AG04450 (cell line): ENCODE results near the gene CACNA1C. TPM values are rescaled to one million over a fixed set of nuclear protein-coding genes. Genes with fewer than 3 reads are reported as not detected.

Experiments
- CTCF ChIA-PET: fragments of 300-600, 350-600 bp; formaldehyde crosslinking; extraction: SDS; loops from one replicate; lab custom pipeline; 2022; ENCODE audit warnings: antibody characterized with exemption, inconsistent platforms; lab: Charles Lee
- POLR2A ChIA-PET: fragments of 350-600 bp; formaldehyde crosslinking; extraction: SDS; loops from one replicate; lab custom pipeline; 2021; ENCODE audit warnings: antibody characterized with exemption, inconsistent platforms; lab: Yijun Ruan, JAX
- DNase-seq: peaks from one replicate; pipeline ENCODE4 v3.0.0-alpha.2; 2011; ENCODE audit warnings: low read depth, low spot score
- H3K27ac ChIP-seq: one replicate; pipeline ENCODE4 v1.5.1; 2012; ENCODE audit warnings: low read depth, low read length, control low read depth
- H3K27me3 ChIP-seq: one replicate; pipeline ENCODE4 v1.6.0; 2012; ENCODE audit warnings: low read length; ENCODE audit not compliant: control insufficient read depth, insufficient read depth
- H3K4me3 ChIP-seq: 2 replicates; pipeline ENCODE4 v1.5.1; 2011; ENCODE audit warnings: mild to moderate bottlenecking, low read depth, low read length, control low read depth
- H3K9me3 ChIP-seq: 2 replicates; pipeline ENCODE4 v1.5.1; 2012; ENCODE audit warnings: low read length; ENCODE audit not compliant: control insufficient read depth, insufficient read depth
- CTCF ChIP-seq: IDR thresholded peaks from 2 replicates; pipeline ENCODE4 v1.5.1; 2011; ENCODE audit warnings: low read depth, low read length, control low read depth, inconsistent platforms
- polyA plus RNA-seq: library from polyadenylated mRNA; depleted of rRNA; stranded (reverse); fragments of >200 nt; gene quantifications from 2 replicates; pipeline ENCODE4 v1.2.3, GENCODE V29; 2011

The CACNA1C gene
- polyA plus RNA-seq, 1 experiment: 5.9 TPM

GRCh38 chr12:2553388-2554126, 500.8 kb downstream of the CACNA1C start:
- POLR2A ChIA-PET: no interaction called here
- no peak for DNase-seq
- H3K27ac ChIP-seq: no peak overlapping the region
- TF ChIP-seq CTCF: no peak
- no peaks in the 10 kb centered on the region; the same call in 1 of the 2 replicates for H3K9me3 ChIP-seq
- CTCF ChIA-PET: no interaction called here
- no peaks in the 10 kb centered on the region for H3K27me3 ChIP-seq
- no peak overlapping the region for H3K4me3 ChIP-seq

- ChIA-PET POLR2A (no interaction called here), CTCF (interaction anchor here (0.8 kb wide), 1 partner anchor 27 kb away, joined by 3 read pairs; no protein-coding TSS in a partner anchor)
- H3K9me3 ChIP-seq: no peaks in the 10 kb centered on the region; the same call in 1 of the 2 replicates
- no peaks in the 10 kb centered on the region for H3K27me3 ChIP-seq
- H3K27ac ChIP-seq: no peak overlapping the region
- no peak overlapping the region for H3K4me3 ChIP-seq
- DNase-seq: no peak
- no peak for TF ChIP-seq CTCF
These were observed 502.8 kb downstream of the CACNA1C start for GRCh38 chr12:2555487-2556082.

GRCh38 chr12:2557597-2557996, 504.8 kb downstream of the CACNA1C start:
- CTCF ChIA-PET: interaction anchor here (0.6 to 2.5 kb wide), 2 partner anchors 25 to 904 kb away, joined by 6 read pairs; no protein-coding TSS in a partner anchor

GRCh38 chr12:2559931-2560330, 507.1 kb downstream of the CACNA1C start:
- POLR2A ChIA-PET: no interaction called here
- no peaks in the 10 kb centered on the region for H3K27me3 ChIP-seq

More at GRCh38 chr12:2557597-2557996, 504.8 kb downstream of the CACNA1C start:
- POLR2A ChIA-PET: no interaction called here
- Histone ChIP-seq H3K27me3 (no peaks in the 10 kb centered on the region), H3K27ac (no peak overlapping the region), H3K4me3 (no peak overlapping the region), H3K9me3 (no peaks in the 10 kb centered on the region; the same call in 1 of the 2 replicates)
- no peak for TF ChIP-seq CTCF
- DNase-seq: no peak

More at GRCh38 chr12:2559931-2560330, 507.1 kb downstream of the CACNA1C start:
- DNase-seq: no peak
- no peaks in the 10 kb centered on the region for H3K9me3 ChIP-seq
- H3K4me3 ChIP-seq: no peak overlapping the region
- TF ChIP-seq CTCF: no peak
- CTCF ChIA-PET: interaction anchor here (0.9 kb wide), 1 partner anchor 23 kb away, joined by 3 read pairs; no protein-coding TSS in a partner anchor
- no peak overlapping the region for H3K27ac ChIP-seq
